IPS-18a (cell line): Measurements from ENCODE around the gene PCNX1.

ENCODE experiments used
- H3K27ac ChIP-seq: one replicate; pipeline ENCODE4 v1.5.1; 2013; ENCODE audit warnings: low read length
- H3K27me3 ChIP-seq: one replicate; pipeline ENCODE4 v1.6.1; 2013; ENCODE audit warnings: mild to moderate bottlenecking, low read length; ENCODE audit not compliant: control insufficient read depth, insufficient read depth
- H3K36me3 ChIP-seq: one replicate; pipeline ENCODE4 v1.6.1; 2013; ENCODE audit warnings: low read depth, low read length; ENCODE audit not compliant: control insufficient read depth
- H3K4me1 ChIP-seq: one replicate; pipeline ENCODE4 v1.6.1; 2013; ENCODE audit warnings: low read depth, low read length; ENCODE audit not compliant: control insufficient read depth
- H3K4me3 ChIP-seq: one replicate; pipeline ENCODE4 v1.5.1; 2013; ENCODE audit warnings: low read length
- H3K9ac ChIP-seq: one replicate; pipeline ENCODE4 v1.6.1; 2013; ENCODE audit warnings: mild to moderate bottlenecking, low read length, moderate library complexity
- H3K9me3 ChIP-seq: one replicate; pipeline ENCODE4 v1.6.1; 2013; ENCODE audit warnings: low read depth, low read length; ENCODE audit not compliant: control insufficient read depth

PCNX1 gene

GRCh38 chr14:70891737-70892136 is 15.5 kb upstream of the PCNX1 start:
- Histone ChIP-seq H3K4me3 (no peak overlapping the region), H3K27me3 (no peaks in the 10 kb centered on the region), H3K27ac (no peak overlapping the region), H3K9me3 (no peaks in the 10 kb centered on the region), H3K9ac (no peak overlapping the region), H3K4me1 (no peaks in the 10 kb centered on the region), H3K36me3 (no peaks in the 10 kb centered on the region)

- Histone ChIP-seq H3K9me3 (no peaks in the 10 kb centered on the region), H3K27ac (no peak overlapping the region), H3K9ac (no peak overlapping the region), H3K4me3 (no peak overlapping the region), H3K27me3 (no peaks in the 10 kb centered on the region), H3K36me3 (no peaks in the 10 kb centered on the region), H3K4me1 (no peaks in the 10 kb centered on the region)
Measured at GRCh38 chr14:70893062-70893845, 14.0 kb upstream of the PCNX1 start.

GRCh38 chr14:70893858-70894291 is 13.4 kb upstream of the PCNX1 start:
- H3K27me3 ChIP-seq: no peaks in the 10 kb centered on the region
- H3K27ac ChIP-seq: no peak overlapping the region
- H3K9me3 ChIP-seq: no peaks in the 10 kb centered on the region
- H3K36me3 ChIP-seq: no peaks in the 10 kb centered on the region
- H3K9ac ChIP-seq: no peak overlapping the region
- no peaks in the 10 kb centered on the region for H3K4me1 ChIP-seq
- no peak overlapping the region for H3K4me3 ChIP-seq

GRCh38 chr14:70894868-70895267 is 12.4 kb upstream of the PCNX1 start:
- Histone ChIP-seq H3K9ac (no peak overlapping the region), H3K9me3 (no peaks in the 10 kb centered on the region), H3K4me1 (no peaks in the 10 kb centered on the region), H3K27ac (no peak overlapping the region), H3K4me3 (no peak overlapping the region), H3K36me3 (no peaks in the 10 kb centered on the region), H3K27me3 (no peaks in the 10 kb centered on the region)

- no peak overlapping the region for H3K4me3 ChIP-seq
- H3K27ac ChIP-seq: no peak overlapping the region
- no peaks in the 10 kb centered on the region for H3K9me3 ChIP-seq
- no peaks in the 10 kb centered on the region for H3K36me3 ChIP-seq
- no peak overlapping the region for H3K9ac ChIP-seq
- no peaks in the 10 kb centered on the region for H3K27me3 ChIP-seq
- H3K4me1 ChIP-seq: no peaks in the 10 kb centered on the region
Measured at GRCh38 chr14:70896317-70896716, 10.9 kb upstream of the PCNX1 start.

GRCh38 chr14:70896981-70897380 is 10.3 kb upstream of the PCNX1 start:
- H3K27me3 ChIP-seq: no peaks in the 10 kb centered on the region
- H3K27ac ChIP-seq: no peak overlapping the region
- no peaks in the 10 kb centered on the region for H3K9me3 ChIP-seq
- H3K4me1 ChIP-seq: no peaks in the 10 kb centered on the region
- H3K9ac ChIP-seq: no peak overlapping the region
- no peaks in the 10 kb centered on the region for H3K36me3 ChIP-seq
- no peak overlapping the region for H3K4me3 ChIP-seq

- no peaks in the 10 kb centered on the region for H3K36me3 ChIP-seq
- no peak overlapping the region for H3K9ac ChIP-seq
- no peaks in the 10 kb centered on the region for H3K4me1 ChIP-seq
- H3K27ac ChIP-seq: no peak overlapping the region
- no peaks in the 10 kb centered on the region for H3K9me3 ChIP-seq
- H3K27me3 ChIP-seq: no peaks in the 10 kb centered on the region
- no peak overlapping the region for H3K4me3 ChIP-seq
Measured at GRCh38 chr14:70897464-70897863, 9.8 kb upstream of the PCNX1 start.

GRCh38 chr14:70898111-70898745 is 9.0 kb upstream of the PCNX1 start:
- Histone ChIP-seq H3K27ac (no peak overlapping the region), H3K9ac (no peak overlapping the region)

GRCh38 chr14:70901269-70901668 is 6.0 kb upstream of the PCNX1 start:
- Histone ChIP-seq H3K36me3 (no peaks in the 10 kb centered on the region), H3K4me1 (peaks cover 7% of the 10 kb centered on the region), H3K27ac (no peak overlapping the region), H3K9me3 (no peaks in the 10 kb centered on the region), H3K9ac (no peak overlapping the region), H3K27me3 (peaks cover 5% of the 10 kb centered on the region), H3K4me3 (no peak overlapping the region)

More at GRCh38 chr14:70898111-70898745, 9.0 kb upstream of the PCNX1 start:
- H3K4me1 ChIP-seq: no peaks in the 10 kb centered on the region
- H3K27me3 ChIP-seq: no peaks in the 10 kb centered on the region
- no peak overlapping the region for H3K4me3 ChIP-seq
- H3K9me3 ChIP-seq: no peaks in the 10 kb centered on the region
- H3K36me3 ChIP-seq: no peaks in the 10 kb centered on the region

GRCh38 chr14:70902184-70902583 is 5.1 kb upstream of the PCNX1 start:
- no peaks in the 10 kb centered on the region for H3K36me3 ChIP-seq
- no peaks in the 10 kb centered on the region for H3K9me3 ChIP-seq
- no peak overlapping the region for H3K9ac ChIP-seq
- H3K4me3 ChIP-seq: no peak overlapping the region
- peaks cover 13% of the 10 kb centered on the region for H3K4me1 ChIP-seq
- no peak overlapping the region for H3K27ac ChIP-seq
- peaks cover 5% of the 10 kb centered on the region for H3K27me3 ChIP-seq

GRCh38 chr14:70904373-70904772 is 2.9 kb upstream of the PCNX1 start:
- no peak overlapping the region for H3K4me3 ChIP-seq
- H3K36me3 ChIP-seq: no peaks in the 10 kb centered on the region
- no peak overlapping the region for H3K9ac ChIP-seq
- H3K27me3 ChIP-seq: peaks cover 5% of the 10 kb centered on the region
- H3K4me1 ChIP-seq: peaks cover 17% of the 10 kb centered on the region
- no peak overlapping the region for H3K27ac ChIP-seq
- no peaks in the 10 kb centered on the region for H3K9me3 ChIP-seq

GRCh38 chr14:70905301-70905700 is 2.0 kb upstream of the PCNX1 start:
- Histone ChIP-seq H3K9ac (no peak overlapping the region), H3K9me3 (no peaks in the 10 kb centered on the region), H3K27me3 (peaks cover 5% of the 10 kb centered on the region), H3K36me3 (no peaks in the 10 kb centered on the region), H3K4me3 (no peak overlapping the region), H3K27ac (no peak overlapping the region), H3K4me1 (peaks cover 20% of the 10 kb centered on the region)
